ENCODE measurements around the gene FBXL14.

- TF ChIP-seq CTCF (conservative IDR thresholded peaks at IDR 0.05 in 1 of 2, IDR thresholded peaks at IDR 0.05 in 1 of 2; ENCODE audit: extremely low read depth in 1 of 2, insufficient read depth in 1 of 2, low read depth in 1 of 2, low read length in 2 of 2) = no peak
- TF ChIP-seq EZH2 (IDR thresholded peaks at IDR 0.05; ENCODE audit: borderline replicate concordance, low read length) = no peak
Measured at GRCh38 chr12:1553987-1554982, 40.1 kb downstream of the FBXL14 start.
